Activated naive CD4-positive, alpha-beta T cell treated with anti-CD3 and anti-CD28 coated beads for 36 hours (primary cell): Measurements from ENCODE around the gene TRIOBP. TPM values are rescaled to one million over a fixed set of nuclear protein-coding genes. Genes with fewer than 3 reads are reported as not detected.
"Not testable (repeated sequence)": the region's sequence is repeated elsewhere in the genome, so short reads cannot be mapped to it uniquely, and the experiment has no call there.

Experiments
- CTCF ChIA-PET: fragments of 350-600 bp; sonication (Branson Sonifier 250); formaldehyde crosslinking; loops from one replicate; lab custom pipeline; 2021; ENCODE audit warnings: antibody characterized with exemption; lab: Charles Lee
- DNase-seq: peaks from one replicate; pipeline ENCODE4 v3.0.0-alpha.2; 2020
- H3K27ac Mint-ChIP-seq: one replicate; pipeline ENCODE4 v1.8.0; 2021; ENCODE audit warnings: mild to moderate bottlenecking, mixed read lengths
- H3K27me3 Mint-ChIP-seq: one replicate; pipeline ENCODE4 v1.8.0; 2021; ENCODE audit warnings: low read depth, mixed read lengths
- H3K36me3 Mint-ChIP-seq: one replicate; pipeline ENCODE4 v1.8.0; 2021; ENCODE audit warnings: low read depth, mixed read lengths
- H3K4me1 Mint-ChIP-seq: one replicate; pipeline ENCODE4 v1.8.0; 2021; ENCODE audit warnings: low read depth, mixed read lengths
- H3K4me3 Mint-ChIP-seq: one replicate; pipeline ENCODE4 v1.8.0; 2021; ENCODE audit warnings: mild to moderate bottlenecking, moderate library complexity, mixed read lengths
- H3K9me3 Mint-ChIP-seq: one replicate; pipeline ENCODE4 v1.8.0; 2021; ENCODE audit warnings: mixed read lengths
- intact Hi-C: fragments of 100-400 bp; cut with micrococcal nuclease; formaldehyde crosslinking; loops from one replicate; pipeline ENCODE4 v1.15.1; 2023
- total RNA-seq, 2 experiments: library from RNA; stranded (reverse); gene quantifications; one replicate each; pipeline ENCODE4 v1.2.3, GENCODE V29; 2021

The TRIOBP gene
- total RNA-seq, 2 experiments from 2014 or later: 17.5 to 18.8 TPM

DNA sequence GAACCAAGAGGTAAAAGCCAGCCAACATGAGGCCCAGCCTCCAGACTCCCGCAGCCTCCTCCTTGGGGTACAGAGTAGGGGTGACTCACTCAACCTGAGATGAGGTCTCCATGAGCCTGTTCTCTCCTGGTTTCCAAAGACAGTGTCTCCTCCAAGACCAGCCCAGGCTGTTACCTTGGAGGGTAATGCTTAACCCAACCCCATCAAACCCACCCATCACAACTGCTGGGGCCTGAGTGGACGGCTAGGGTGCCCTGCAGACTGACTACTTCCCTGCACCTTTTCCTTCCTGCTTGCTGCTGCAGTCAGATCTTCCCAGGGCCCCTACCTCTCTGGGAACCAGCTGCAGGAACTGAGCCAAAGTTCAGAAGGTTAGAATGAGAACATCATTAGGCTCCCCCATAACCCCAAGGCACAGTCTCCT is 15.8 kb upstream of the TRIOBP start:
- no peaks in the 10 kb centered on the region for H3K27me3 Mint-ChIP-seq
- intact Hi-C loops: loop anchor here (1.0 kb wide), 4 partner anchors 20 to 73 kb away; partner anchors contain the start of gene GGA1
- H3K36me3 Mint-ChIP-seq: no peaks in the 10 kb centered on the region
- no peak for DNase-seq
- no peak overlapping the region for H3K4me3 Mint-ChIP-seq
- H3K4me1 Mint-ChIP-seq: peaks cover 26% of the 10 kb centered on the region
- no peak overlapping the region for H3K27ac Mint-ChIP-seq
- no peaks in the 10 kb centered on the region for H3K9me3 Mint-ChIP-seq
- CTCF ChIA-PET: interaction anchor here (1.0 to 15.6 kb wide), 16 partner anchors 10 to 141 kb away, joined by 3 to 260 read pairs (median 6); partner anchors contain the start of genes GCAT, PDXP and SH3BP1

GRCh38 chr22:37681556-37682049 is 15.2 kb upstream of the TRIOBP start:
- H3K36me3 Mint-ChIP-seq: peaks cover 2% of the 10 kb centered on the region
- no peaks in the 10 kb centered on the region for H3K27me3 Mint-ChIP-seq
- peak; percentile 86 for DNase-seq
- intact Hi-C loops: loop anchor here (1.0 kb wide), 4 partner anchors 20 to 73 kb away; partner anchors contain the start of gene GGA1
- no peaks in the 10 kb centered on the region for H3K9me3 Mint-ChIP-seq
- peak overlapping the region; percentile 61 for H3K27ac Mint-ChIP-seq
- CTCF ChIA-PET: interaction anchor here (0.7 to 15.6 kb wide), 18 partner anchors 11 to 142 kb away, joined by 3 to 260 read pairs (median 6); partner anchors contain the start of genes GCAT, PDXP and SH3BP1
- no peak overlapping the region for H3K4me3 Mint-ChIP-seq
- peaks cover 26% of the 10 kb centered on the region for H3K4me1 Mint-ChIP-seq

- DNase-seq: no peak
- Mint-ChIP-seq H3K4me3 (no peak overlapping the region), H3K27ac (no peak overlapping the region), H3K27me3 (no peaks in the 10 kb centered on the region), H3K9me3 (no peaks in the 10 kb centered on the region), H3K36me3 (peaks cover 17% of the 10 kb centered on the region), H3K4me1 (peaks cover 35% of the 10 kb centered on the region)
- intact Hi-C loops: no loop called here
- CTCF ChIA-PET: interaction anchor here (0.7 to 15.6 kb wide), 7 partner anchors 27 to 143 kb away, joined by 3 to 260 read pairs (median 10); partner anchors contain the start of genes GGA1, PDXP and SH3BP1
These were observed 11.8 kb upstream of the TRIOBP start for GRCh38 chr22:37684803-37685615.

DNA sequence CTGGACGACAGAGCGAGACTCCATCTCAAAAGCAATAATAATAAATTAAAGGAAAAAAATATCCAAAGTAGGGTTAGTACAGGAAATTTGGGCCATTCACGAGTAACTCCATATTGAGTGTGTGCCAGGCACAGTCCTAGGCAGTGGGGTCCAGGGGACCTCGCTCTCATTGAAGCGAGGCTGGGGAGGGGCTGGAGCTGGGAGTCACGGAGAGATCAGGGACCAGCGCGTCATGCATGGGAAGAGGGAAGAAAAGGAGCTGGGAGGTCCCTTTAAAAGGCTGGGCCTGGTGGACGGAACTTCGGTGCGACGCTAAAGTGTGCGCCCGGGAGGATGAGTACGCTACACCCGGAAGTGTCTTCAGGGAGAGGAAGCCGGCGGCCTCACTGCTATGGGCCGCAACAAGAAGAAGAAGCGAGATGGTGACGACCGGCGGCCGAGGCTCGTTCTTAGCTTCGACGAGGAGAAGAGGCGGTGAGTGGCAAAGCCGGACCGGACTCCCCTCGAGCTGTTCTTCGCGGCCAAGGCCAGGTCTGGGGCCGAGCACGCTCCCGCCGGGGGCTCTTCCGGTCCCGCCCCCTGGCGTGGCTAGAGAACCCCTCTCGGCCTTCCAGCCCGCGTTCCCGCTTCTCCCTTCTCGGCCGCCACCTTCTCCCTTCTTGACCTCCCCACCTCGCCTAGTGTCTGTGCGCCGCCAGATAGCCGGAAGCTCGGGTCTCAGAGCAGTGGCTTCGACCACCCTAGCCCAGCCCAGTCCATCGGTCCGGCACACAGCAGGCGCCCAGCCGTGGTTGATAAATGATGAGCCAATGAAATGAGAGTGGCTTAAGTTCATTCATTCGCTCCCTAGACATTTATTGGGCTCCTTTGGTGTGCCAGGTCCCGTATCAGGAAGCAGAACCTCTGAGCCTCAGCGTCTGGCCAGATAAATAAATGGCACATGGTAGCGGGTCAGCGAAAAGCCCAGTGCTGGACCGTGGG is 10.6 kb upstream of the TRIOBP start, which contains the start of gene NOL12:
NOL12 (plus strand) TSS at position 342 of the 981 bp plus-strand sequence; CDS start at position 392, 50 bp downstream.
- H3K36me3 Mint-ChIP-seq: peaks cover 25% of the 10 kb centered on the region
- peak within 1 kb of the TSS; percentile 85 for H3K27ac Mint-ChIP-seq
- peaks cover 32% of the 10 kb centered on the region for H3K4me1 Mint-ChIP-seq
- DNase-seq: peak; percentile 81
- CTCF ChIA-PET: interaction anchor here (1.0 to 15.6 kb wide), 5 partner anchors 43 to 79 kb away, joined by 3 to 260 read pairs (median 3); partner anchors contain the start of gene SH3BP1
- intact Hi-C loops: loop anchor here (1.0 to 2.0 kb wide), 2 partner anchors 61 to 78 kb away; partner anchors contain the start of gene GGA1
- H3K9me3 Mint-ChIP-seq: no peaks in the 10 kb centered on the region
- peak within 1 kb of the TSS; percentile 92 for H3K4me3 Mint-ChIP-seq
- H3K27me3 Mint-ChIP-seq: no peaks in the 10 kb centered on the region

GRCh38 chr22:37690407-37690806 is 6.4 kb upstream of the TRIOBP start:
- peaks cover 27% of the 10 kb centered on the region for H3K4me1 Mint-ChIP-seq
- DNase-seq: no peak
- CTCF ChIA-PET: no interaction called here
- H3K27ac Mint-ChIP-seq: no peak overlapping the region
- H3K36me3 Mint-ChIP-seq: peaks cover 43% of the 10 kb centered on the region
- H3K4me3 Mint-ChIP-seq: no peak overlapping the region
- no peaks in the 10 kb centered on the region for H3K27me3 Mint-ChIP-seq
- intact Hi-C loops: no loop called here
- H3K9me3 Mint-ChIP-seq: no peaks in the 10 kb centered on the region

GRCh38 chr22:37690901-37691504 is 5.8 kb upstream of the TRIOBP start:
- no peak for DNase-seq
- Mint-ChIP-seq H3K36me3 (peaks cover 46% of the 10 kb centered on the region), H3K27me3 (no peaks in the 10 kb centered on the region), H3K9me3 (no peaks in the 10 kb centered on the region), H3K4me1 (peaks cover 28% of the 10 kb centered on the region), H3K27ac (no peak overlapping the region), H3K4me3 (no peak overlapping the region)
- intact Hi-C loops: no loop called here
- CTCF ChIA-PET: no interaction called here

DNA sequence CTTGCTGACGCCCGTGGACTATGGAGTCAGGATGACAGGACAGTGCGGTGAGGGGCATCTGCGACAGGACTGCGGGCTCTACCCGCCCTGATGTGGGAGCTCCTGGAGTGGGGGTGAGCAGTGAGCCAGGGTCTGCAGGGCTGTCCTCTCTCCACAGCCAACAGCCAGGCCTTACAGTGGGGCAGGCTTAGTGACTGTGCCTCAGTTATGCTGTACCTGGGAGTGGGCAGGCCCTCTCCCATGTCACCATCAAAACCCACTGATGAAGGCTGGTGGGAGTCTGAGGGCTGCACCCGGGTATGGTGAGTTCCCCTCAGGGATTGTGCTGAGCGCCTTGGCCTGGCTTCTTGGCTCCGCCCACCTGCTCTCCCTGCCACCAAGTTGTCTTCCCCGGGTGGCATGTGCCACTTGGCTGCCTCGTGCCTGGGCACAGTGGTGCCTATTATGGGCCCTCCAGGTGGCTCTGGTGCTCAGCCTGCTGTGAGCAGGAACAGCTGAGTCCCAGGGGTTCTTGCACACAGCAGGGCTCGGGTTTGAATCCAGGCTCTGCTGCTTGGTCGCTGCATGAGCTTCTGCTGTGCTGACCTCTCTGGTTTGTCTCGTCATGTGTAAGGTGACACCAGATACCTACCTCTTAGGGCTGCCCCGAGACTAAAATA is 4.1 kb upstream of the TRIOBP start:
- intact Hi-C loops: no loop called here
- H3K36me3 Mint-ChIP-seq: peaks cover 41% of the 10 kb centered on the region
- no peak for DNase-seq
- H3K27me3 Mint-ChIP-seq: no peaks in the 10 kb centered on the region
- H3K27ac Mint-ChIP-seq: no peak overlapping the region
- H3K4me3 Mint-ChIP-seq: no peak overlapping the region
- peaks cover 28% of the 10 kb centered on the region for H3K4me1 Mint-ChIP-seq
- CTCF ChIA-PET: interaction anchor here (0.8 to 1.7 kb wide), 2 partner anchors 11 to 86 kb away, joined by 3 to 5 read pairs; no protein-coding TSS in a partner anchor
- H3K9me3 Mint-ChIP-seq: no peaks in the 10 kb centered on the region

DNA sequence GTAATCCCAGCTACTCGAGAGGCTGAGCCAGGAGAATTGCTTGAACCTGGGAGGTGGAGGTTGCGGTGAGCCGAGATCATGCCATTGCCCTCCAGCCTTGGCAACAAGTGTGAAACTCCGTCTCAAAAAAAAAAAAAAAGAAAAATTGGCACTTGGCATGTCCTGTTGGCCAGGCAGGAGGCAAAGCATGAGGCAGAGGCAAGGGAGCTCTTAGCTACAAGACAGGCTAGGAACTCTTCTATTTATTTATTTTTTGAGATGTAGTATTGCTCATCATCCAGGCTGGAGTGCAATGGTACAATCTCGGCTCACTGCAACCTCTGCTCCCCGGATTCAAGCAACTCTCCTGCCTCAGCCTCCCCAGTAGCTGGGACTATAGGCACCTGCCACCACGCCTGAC is 2.7 kb upstream of the TRIOBP start:
- CTCF ChIA-PET: interaction anchor here (2.3 kb wide), 1 partner anchor 13 kb away, joined by 8 read pairs; no protein-coding TSS in a partner anchor
- H3K27me3 Mint-ChIP-seq, H3K4me3 Mint-ChIP-seq, intact Hi-C loops, H3K27ac Mint-ChIP-seq, H3K9me3 Mint-ChIP-seq, DNase-seq: not testable (repeated sequence)
- peaks cover 18% of the 10 kb centered on the region for H3K4me1 Mint-ChIP-seq
- peaks cover 32% of the 10 kb centered on the region for H3K36me3 Mint-ChIP-seq

DNA sequence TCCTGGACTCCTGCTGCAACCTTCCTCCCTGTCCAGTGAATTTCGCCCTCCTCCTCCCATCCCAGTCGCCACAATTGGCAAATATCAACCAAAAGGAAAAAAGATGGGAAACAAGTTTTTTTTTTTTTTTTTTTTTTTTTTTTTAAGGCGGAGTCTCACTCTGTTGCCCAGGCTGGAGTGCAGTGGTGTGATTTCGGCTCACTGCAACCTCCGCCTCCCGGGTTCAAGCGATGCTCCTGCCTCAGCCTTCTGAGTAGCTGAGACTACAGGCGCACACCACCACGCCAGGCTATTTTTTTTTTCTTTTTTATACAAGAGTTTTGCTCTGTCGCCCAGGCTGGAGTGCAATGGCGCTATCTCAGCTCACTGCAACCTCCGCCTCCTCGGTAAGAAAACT is 590 bp upstream of the TRIOBP start:
- H3K27me3 Mint-ChIP-seq, H3K9me3 Mint-ChIP-seq, H3K27ac Mint-ChIP-seq, intact Hi-C loops, H3K4me3 Mint-ChIP-seq, DNase-seq: not testable (repeated sequence)
- Mint-ChIP-seq H3K4me1 (peaks cover 18% of the 10 kb centered on the region), H3K36me3 (peaks cover 21% of the 10 kb centered on the region)
- CTCF ChIA-PET: interaction anchor here (0.9 to 3.8 kb wide), 4 partner anchors 9 to 443 kb away, joined by 3 to 20 read pairs (median 6); no protein-coding TSS in a partner anchor

DNA sequence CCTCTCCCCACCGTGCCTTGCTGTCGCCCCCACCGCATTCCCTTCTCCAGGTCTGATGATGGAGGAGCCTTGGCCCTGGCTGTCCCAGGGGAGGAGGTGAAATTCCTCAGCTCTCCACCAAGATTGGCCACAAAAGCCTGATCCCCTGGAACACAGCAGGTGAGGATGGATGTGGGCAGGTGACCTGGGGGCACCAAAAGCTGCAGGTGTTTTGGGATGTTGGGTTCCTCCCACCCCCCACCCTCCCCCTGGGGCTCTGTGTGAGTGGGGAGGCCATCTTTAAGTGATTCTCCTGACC is 639 bp downstream of the TRIOBP start:
- no peak overlapping the region for H3K27ac Mint-ChIP-seq

More for the DNA sequence above, 639 bp downstream of the TRIOBP start:
- Mint-ChIP-seq H3K4me3 (no peak overlapping the region), H3K27me3 (no peaks in the 10 kb centered on the region), H3K9me3 (no peaks in the 10 kb centered on the region), H3K36me3 (peaks cover 16% of the 10 kb centered on the region), H3K4me1 (peaks cover 18% of the 10 kb centered on the region)
- CTCF ChIA-PET: interaction anchor here (1.5 to 3.8 kb wide), 2 partner anchors 54 to 84 kb away, joined by 4 to 20 read pairs; no protein-coding TSS in a partner anchor
- no peak for DNase-seq
- intact Hi-C loops: no loop called here
